Mucosa of descending colon (tissue), 3 donors: ENCODE data around the gene VPS37B. TPM values are rescaled to one million over a fixed set of nuclear protein-coding genes. Genes with fewer than 3 reads are reported as not detected.

Experiments
- ATAC-seq: fragments of 200-7000 bp; cut with Tn5 transposase; one replicate; pipeline ENCODE4 v1.9.1; 2020; ENCODE audit warnings: mild to moderate bottlenecking, moderate library complexity
- DNase-seq, 3 donors: peaks; one replicate each; pipeline ENCODE4 v3.0.0-alpha.2; 2020
- H3K36me3 ChIP-seq: fragments of 200-600 bp; one replicate; pipeline ENCODE4 v1.8.0; 2021; ENCODE audit warnings: low read depth, mild to moderate bottlenecking
- H3K4me1 ChIP-seq: fragments of 200-600 bp; one replicate; pipeline ENCODE4 v1.8.0; 2021; ENCODE audit warnings: low read depth, mild to moderate bottlenecking
- H3K4me3 ChIP-seq: fragments of 200-600 bp; one replicate; pipeline ENCODE4 v1.8.0; 2021; ENCODE audit warnings: mild to moderate bottlenecking
- H3K9me3 ChIP-seq: fragments of 200-600 bp; one replicate; pipeline ENCODE4 v1.8.0; 2021; ENCODE audit warnings: mild to moderate bottlenecking
- intact Hi-C, 2 donors: fragments of 100-400 bp; cut with DNase I in 1 of 2; cut with micrococcal nuclease in 1 of 2; formaldehyde crosslinking; loops; one replicate each; pipeline versions ENCODE4 v1.11.0 to v1.11.1; 2022; cut with DNase I, micrococcal nuclease
- total RNA-seq, 3 donors: library from RNA; stranded (reverse); fragmentation: NEBNext Ultra II Directional in 2 of 3; extraction: Animal tissue kit (Norgen Biotek cat#: 25700) in 2 of 3; gene quantifications; one replicate each; pipeline versions ENCODE4 v1.2.1 to v1.2.4, GENCODE V29; 2021 to 2023
- TF ChIP-seq, protein P1 (sequence below): fragments of 200-600 bp; IDR thresholded peaks from one replicate; pipeline ENCODE4 v1.8.0; 2022; ENCODE audit warnings: antibody characterized with exemption, mild to moderate bottlenecking
- donor health status: DM: no; HTN: no; CAD: no; lungs with moderate emphysema.
- donor health status: DM: no; HTN: no; CAD: no.
- donor health status: DM: no; HTN: yes; CAD: no.

The VPS37B gene
- total RNA-seq, 3 donors from 2014 or later, result 50.7 to 108 (median 81.8) TPM

DNA sequence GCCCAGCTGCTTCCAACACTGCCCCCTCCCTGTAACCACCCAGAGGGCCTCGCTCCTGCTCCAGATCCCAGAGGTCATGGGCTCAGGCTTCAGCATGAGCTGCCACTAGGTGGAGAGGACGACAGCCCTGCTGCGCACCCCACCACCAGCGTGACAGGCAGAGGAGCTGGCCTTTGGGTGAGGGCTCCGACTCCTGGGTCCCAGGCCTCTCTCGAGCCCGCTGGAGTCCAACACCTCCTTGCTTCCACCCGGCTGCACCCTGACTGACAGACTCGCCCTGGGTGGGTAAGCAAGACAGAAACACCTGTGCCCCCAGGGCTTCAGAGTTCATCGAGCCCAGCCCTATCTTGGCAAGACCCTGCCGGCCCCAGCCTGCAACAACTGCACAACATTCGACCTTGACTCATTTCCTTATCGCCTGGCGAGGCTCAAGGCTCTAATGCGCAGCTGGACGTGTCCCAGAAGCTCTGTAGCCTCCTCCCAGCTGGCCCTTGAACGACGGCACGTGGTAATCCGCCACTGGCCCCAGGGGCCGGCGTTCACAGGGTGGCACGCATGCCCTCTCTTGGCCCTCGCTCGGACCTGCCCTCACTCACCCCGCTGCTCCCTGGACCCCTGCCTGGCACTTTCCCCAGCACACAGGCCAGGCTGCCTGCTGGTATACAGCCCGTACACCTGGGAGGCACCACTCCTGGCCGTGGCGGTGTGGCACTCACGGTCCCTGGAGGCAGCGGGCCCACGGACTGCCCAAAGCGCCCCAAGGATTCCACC is 28.0 kb downstream of the VPS37B start:
- Histone ChIP-seq H3K4me1 (peaks cover 64% of the 10 kb centered on the region), H3K4me3 (no peak overlapping the region), H3K36me3 (peaks cover 13% of the 10 kb centered on the region), H3K9me3 (no peaks in the 10 kb centered on the region)
- intact Hi-C loops, result loop anchor here in 1 of 2 donors (10.0 kb wide), 1 partner anchor 367 kb away; the partner anchor contains the start of genes MPHOSPH9 and MTRFR
- TF ChIP-seq, protein P1, sequence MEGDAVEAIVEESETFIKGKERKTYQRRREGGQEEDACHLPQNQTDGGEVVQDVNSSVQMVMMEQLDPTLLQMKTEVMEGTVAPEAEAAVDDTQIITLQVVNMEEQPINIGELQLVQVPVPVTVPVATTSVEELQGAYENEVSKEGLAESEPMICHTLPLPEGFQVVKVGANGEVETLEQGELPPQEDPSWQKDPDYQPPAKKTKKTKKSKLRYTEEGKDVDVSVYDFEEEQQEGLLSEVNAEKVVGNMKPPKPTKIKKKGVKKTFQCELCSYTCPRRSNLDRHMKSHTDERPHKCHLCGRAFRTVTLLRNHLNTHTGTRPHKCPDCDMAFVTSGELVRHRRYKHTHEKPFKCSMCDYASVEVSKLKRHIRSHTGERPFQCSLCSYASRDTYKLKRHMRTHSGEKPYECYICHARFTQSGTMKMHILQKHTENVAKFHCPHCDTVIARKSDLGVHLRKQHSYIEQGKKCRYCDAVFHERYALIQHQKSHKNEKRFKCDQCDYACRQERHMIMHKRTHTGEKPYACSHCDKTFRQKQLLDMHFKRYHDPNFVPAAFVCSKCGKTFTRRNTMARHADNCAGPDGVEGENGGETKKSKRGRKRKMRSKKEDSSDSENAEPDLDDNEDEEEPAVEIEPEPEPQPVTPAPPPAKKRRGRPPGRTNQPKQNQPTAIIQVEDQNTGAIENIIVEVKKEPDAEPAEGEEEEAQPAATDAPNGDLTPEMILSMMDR, result peak; percentile 16
- ATAC-seq (peak; percentile 56), DNase-seq (peak; percentile 70 to 82 (median 77))

GRCh38 chr12:122866950-122867607 is 28.8 kb downstream of the VPS37B start:
- Histone ChIP-seq H3K4me3 (no peak overlapping the region), H3K4me1 (peaks cover 60% of the 10 kb centered on the region), H3K9me3 (no peaks in the 10 kb centered on the region), H3K36me3 (peaks cover 13% of the 10 kb centered on the region)
- ATAC-seq (no peak), DNase-seq (peak in 2 of 3 donors; percentile 45 to 63)
- TF ChIP-seq, protein P1, result no peak
- intact Hi-C loops, result loop anchor here in 1 of 2 donors (10.0 kb wide), 1 partner anchor 368 kb away; the partner anchor contains the start of genes MPHOSPH9 and MTRFR

DNA sequence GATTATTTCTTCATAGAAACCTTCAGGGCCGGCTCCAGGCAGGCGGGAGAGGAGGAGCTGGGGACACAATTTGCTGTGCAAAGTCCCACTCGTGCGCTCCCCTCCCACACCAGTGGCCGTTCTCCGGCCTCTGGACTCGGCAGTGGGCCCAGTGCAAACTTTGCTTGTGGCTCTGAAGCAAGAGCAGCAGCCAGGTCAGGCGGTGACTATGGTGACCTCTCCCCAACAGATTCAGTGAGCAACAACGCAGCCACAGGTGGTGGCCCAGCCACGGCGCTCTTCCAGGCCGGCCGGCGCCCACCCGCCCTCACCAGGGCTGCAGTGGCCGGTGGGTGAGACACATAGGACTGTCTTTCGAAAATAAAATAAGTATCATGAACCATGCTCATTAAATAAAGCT is 29.5 kb downstream of the VPS37B start:
- Histone ChIP-seq H3K36me3 (peaks cover 13% of the 10 kb centered on the region), H3K4me1 (peaks cover 55% of the 10 kb centered on the region), H3K4me3 (no peak overlapping the region), H3K9me3 (no peaks in the 10 kb centered on the region)
- TF ChIP-seq, protein P1, result no peak
- intact Hi-C loops, result loop anchor here in 1 of 2 donors (10.0 kb wide), 1 partner anchor 368 kb away; the partner anchor contains the start of genes MPHOSPH9 and MTRFR
- ATAC-seq (no peak), DNase-seq (peak in 2 of 3 donors; percentile 31 to 48)

- peaks cover 47% of the 10 kb centered on the region for H3K4me1 ChIP-seq
- intact Hi-C loops, result loop anchor here in 1 of 2 donors (10.0 kb wide), 1 partner anchor 369 kb away; the partner anchor contains the start of genes MPHOSPH9 and MTRFR
- DNase-seq (peak; percentile 57 to 65 (median 61)), ATAC-seq (no peak)
- no peaks in the 10 kb centered on the region for H3K9me3 ChIP-seq
- TF ChIP-seq, protein P1, result no peak
- no peak overlapping the region for H3K4me3 ChIP-seq
- H3K36me3 ChIP-seq, result peaks cover 13% of the 10 kb centered on the region
Observed at GRCh38 chr12:122865268-122866231, 30.4 kb downstream of the VPS37B start.

DNA sequence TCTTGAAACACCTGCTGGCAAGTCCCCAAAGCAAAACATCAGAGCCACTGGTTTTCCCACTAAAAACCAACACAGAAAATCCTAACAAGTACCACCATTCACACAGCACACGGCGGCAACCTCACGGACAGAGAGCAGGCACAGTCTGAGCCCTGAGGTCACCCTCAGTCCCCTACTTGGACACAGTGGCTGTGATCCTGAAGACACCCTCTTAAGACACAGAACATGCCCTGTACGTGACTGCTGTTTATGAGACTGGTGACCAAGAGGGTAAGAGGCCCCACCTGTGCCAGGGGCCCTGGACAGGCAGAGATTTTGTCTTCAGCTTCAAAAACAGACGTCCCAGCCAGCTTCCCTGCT is 31.1 kb downstream of the VPS37B start:
- Histone ChIP-seq H3K36me3 (peaks cover 8% of the 10 kb centered on the region), H3K9me3 (no peaks in the 10 kb centered on the region), H3K4me3 (no peak overlapping the region), H3K4me1 (peaks cover 40% of the 10 kb centered on the region)
- intact Hi-C loops, result loop anchor here (5.0 to 10.0 kb wide), 2 partner anchors 87 to 370 kb away; partner anchors contain the start of genes MPHOSPH9 (in 1 of the 2) and MTRFR (in 1 of the 2)
- DNase-seq (peak in 1 of 3 donors; percentile 11), ATAC-seq (no peak)
- TF ChIP-seq, protein P1, result no peak
